Right atrium auricular region (tissue), 2 donors: ENCODE results near the gene ZNF419. TPM values are rescaled to one million over a fixed set of nuclear protein-coding genes. Genes with fewer than 3 reads are reported as not detected.

Experiments used
- DNase-seq: peaks from one replicate; pipeline ENCODE4 v3.0.0-alpha.2; 2019; ENCODE audit warnings: low spot score
- H3K27ac ChIP-seq, 2 donors: fragments of 200-600 bp; sonication (generic); 1 replicate in 1 of 2; 2 replicates in 1 of 2; pipeline ENCODE4 v1.5.1; 2016 to 2019
- H3K27me3 ChIP-seq, 2 donors: fragments of 200-600 bp; sonication (generic); one replicate each; pipeline versions ENCODE4 v1.5.1 to v1.6.0; 2017 to 2019
- H3K36me3 ChIP-seq: fragments of 200-600 bp; sonication (generic); one replicate; pipeline ENCODE4 v1.5.1; 2016
- H3K4me1 ChIP-seq, 2 donors: fragments of 200-600 bp; sonication (generic); one replicate each; pipeline versions ENCODE4 v1.5.1 to v1.6.0; 2017 to 2019
- H3K4me3 ChIP-seq, 2 donors: fragments of 200-600 bp; sonication (generic); 1 replicate in 1 of 2; 2 replicates in 1 of 2; pipeline ENCODE4 v1.5.1; 2017 to 2019; ENCODE audit warnings: mild to moderate bottlenecking in 1 of 2, moderate library complexity in 1 of 2
- H3K9me3 ChIP-seq, 2 donors: fragments of 200-600 bp; sonication (generic); one replicate each; pipeline ENCODE4 v1.5.1; 2019
- total RNA-seq, 2 donors: library from RNA; depleted of rRNA; stranded (reverse); fragments of >200 nt; gene quantifications; one replicate each; pipeline ENCODE4 v1.1.0, GENCODE V29; 2016
- TF ChIP-seq, protein P1 (sequence below), 2 donors: fragments of 200-600 bp; sonication (generic); IDR thresholded peaks; one replicate each; pipeline ENCODE4 v1.5.1; 2019; ENCODE audit warnings: antibody characterized with exemption in 2 of 2

ZNF419 gene
- total RNA-seq, 2 donors from 2014 or later: 4.9 to 7.2 TPM

DNA sequence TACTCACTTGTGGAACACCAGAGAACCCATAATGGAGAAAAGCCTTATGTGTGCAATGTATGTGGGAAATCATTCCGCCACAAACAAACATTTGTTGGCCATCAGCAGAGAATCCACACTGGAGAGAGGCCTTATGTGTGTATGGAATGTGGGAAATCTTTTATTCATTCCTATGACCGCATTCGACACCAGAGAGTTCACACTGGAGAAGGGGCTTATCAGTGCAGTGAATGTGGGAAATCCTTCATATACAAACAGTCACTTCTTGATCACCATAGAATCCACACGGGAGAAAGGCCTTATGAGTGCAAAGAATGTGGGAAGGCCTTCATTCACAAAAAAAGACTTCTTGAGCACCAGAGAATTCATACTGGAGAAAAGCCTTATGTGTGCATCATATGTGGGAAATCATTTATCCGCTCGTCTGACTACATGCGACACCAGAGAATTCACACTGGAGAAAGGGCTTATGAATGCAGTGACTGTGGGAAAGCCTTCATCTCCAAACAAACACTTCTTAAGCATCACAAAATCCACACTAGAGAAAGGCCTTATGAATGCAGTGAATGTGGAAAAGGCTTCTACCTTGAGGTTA lies 50.5 kb downstream of the ZNF419 start:
- DNase-seq: no peak
- H3K36me3 ChIP-seq: peaks cover 88% of the 10 kb centered on the region
- H3K4me3 ChIP-seq: no peak overlapping the region
- TF ChIP-seq, protein P1, sequence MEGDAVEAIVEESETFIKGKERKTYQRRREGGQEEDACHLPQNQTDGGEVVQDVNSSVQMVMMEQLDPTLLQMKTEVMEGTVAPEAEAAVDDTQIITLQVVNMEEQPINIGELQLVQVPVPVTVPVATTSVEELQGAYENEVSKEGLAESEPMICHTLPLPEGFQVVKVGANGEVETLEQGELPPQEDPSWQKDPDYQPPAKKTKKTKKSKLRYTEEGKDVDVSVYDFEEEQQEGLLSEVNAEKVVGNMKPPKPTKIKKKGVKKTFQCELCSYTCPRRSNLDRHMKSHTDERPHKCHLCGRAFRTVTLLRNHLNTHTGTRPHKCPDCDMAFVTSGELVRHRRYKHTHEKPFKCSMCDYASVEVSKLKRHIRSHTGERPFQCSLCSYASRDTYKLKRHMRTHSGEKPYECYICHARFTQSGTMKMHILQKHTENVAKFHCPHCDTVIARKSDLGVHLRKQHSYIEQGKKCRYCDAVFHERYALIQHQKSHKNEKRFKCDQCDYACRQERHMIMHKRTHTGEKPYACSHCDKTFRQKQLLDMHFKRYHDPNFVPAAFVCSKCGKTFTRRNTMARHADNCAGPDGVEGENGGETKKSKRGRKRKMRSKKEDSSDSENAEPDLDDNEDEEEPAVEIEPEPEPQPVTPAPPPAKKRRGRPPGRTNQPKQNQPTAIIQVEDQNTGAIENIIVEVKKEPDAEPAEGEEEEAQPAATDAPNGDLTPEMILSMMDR (IDR thresholded peaks at IDR 0.05): no peak
- no peak overlapping the region for H3K27ac ChIP-seq
- no peaks in the 10 kb centered on the region for H3K4me1 ChIP-seq
- H3K27me3 ChIP-seq: no peaks in the 10 kb centered on the region
- H3K9me3 ChIP-seq: peaks cover 31 to 100% of the 10 kb centered on the region in 2 donors

Other genes starting within 250 kb of the ZNF419 start
- gene ZNF805, start 247.1 kb upstream of the ZNF419 start, total RNA-seq: 10 to 100 TPM; 11.6 to 12.2 TPM
- gene ZNF460, start 207.3 kb upstream of the ZNF419 start, total RNA-seq: 10 to 100 TPM; 34.7 to 38.3 TPM
- 1 to 10 TPM; 6.0 to 7.8 TPM for gene ZNF543, start 167.3 kb upstream of the ZNF419 start, total RNA-seq
- 1 to 10 TPM; 6.6 to 8.2 TPM for gene ZNF304, start 136.5 kb upstream of the ZNF419 start, total RNA-seq
- gene TRAPPC2B, start 124.2 kb upstream of the ZNF419 start, total RNA-seq: 10 to 100 TPM; 16.2 to 23.1 TPM
- gene ZNF547, start 124.2 kb upstream of the ZNF419 start, total RNA-seq: 1 to 10 TPM; 2.4 to 3.5 TPM
- 10 to 100 TPM; 11.1 to 18.3 TPM for gene ZNF548, start 97.9 kb upstream of the ZNF419 start, total RNA-seq
- 1 to 10 TPM; 5.6 to 8.4 TPM for gene ZNF17, start 76.6 kb upstream of the ZNF419 start, total RNA-seq
- gene ZNF749, start 52.4 kb upstream of the ZNF419 start, total RNA-seq: 1 to 10 TPM; 1.1 to 3.5 TPM
- gene VN1R1, start 30.6 kb upstream of the ZNF419 start, total RNA-seq: 1 to 10 TPM; 2.0 to 2.9 TPM
- gene ZNF772, start 10.2 kb upstream of the ZNF419 start, total RNA-seq: 10 to 100 TPM; 14.9 to 17.3 TPM
- gene ZNF773, start 12.2 kb downstream of the ZNF419 start, total RNA-seq: 1 to 10 TPM; 2.1 to 8.5 TPM
- 1 to 10 TPM; 2.2 to 4.1 TPM for gene ZNF549, start 39.6 kb downstream of the ZNF419 start, total RNA-seq
- 1 to 10 TPM; 4.6 to 5.2 TPM for gene ZNF550, start 72.1 kb downstream of the ZNF419 start, total RNA-seq
- 1 to 10 TPM; 3.2 to 4.4 TPM for gene ZNF416, start 91.2 kb downstream of the ZNF419 start, total RNA-seq
- 1 to 10 TPM; 3.3 to 4.9 TPM for gene ZIK1, start 96.4 kb downstream of the ZNF419 start, total RNA-seq
- gene ZNF530, start 112.1 kb downstream of the ZNF419 start, total RNA-seq: 10 to 100 TPM in 1 of 2 donors, 1 to 10 TPM in 1; 5.7 to 10.8 TPM
- 10 to 100 TPM; 11.5 to 14.1 TPM for gene ZNF134, start 126.5 kb downstream of the ZNF419 start, total RNA-seq
- gene ZNF211, start 145.4 kb downstream of the ZNF419 start, total RNA-seq: 1 to 10 TPM; 8.8 to 9.7 TPM
- gene ZSCAN4, start 181.2 kb downstream of the ZNF419 start, total RNA-seq: under 1 TPM in 1 of 2 donors, not detected in 1; 0.24 TPM
- gene ZNF551, start 194.2 kb downstream of the ZNF419 start, total RNA-seq: 1 to 10 TPM; 3.0 to 5.1 TPM
- 1 to 10 TPM; 2.8 to 3.3 TPM for gene ZNF154, start 221.5 kb downstream of the ZNF419 start, total RNA-seq
- gene ZNF671, start 239.9 kb downstream of the ZNF419 start, total RNA-seq: 1 to 10 TPM; 5.6 to 8.3 TPM